KMS-11 (cell line): ENCODE results near the gene SPINDOC.
"Not testable (repeated sequence)": the region's sequence is repeated elsewhere in the genome, so short reads cannot be mapped to it uniquely, and the experiment has no call there.

Source experiments
- H2AFZ ChIP-seq: fragments of 200-600 bp; sonication (generic); 2 replicates; pipeline ENCODE4 v1.6.1; 2016; ENCODE audit warnings: antibody characterized with exemption, mixed run types, low read depth
- H3K27ac ChIP-seq: fragments of 200-600 bp; sonication (generic); 2 replicates; pipeline ENCODE4 v1.6.1; 2016; ENCODE audit warnings: mild to moderate bottlenecking, mixed run types
- H3K27me3 ChIP-seq: fragments of 200-600 bp; sonication (generic); 2 replicates; pipeline ENCODE4 v1.6.1; 2017; ENCODE audit warnings: mild to moderate bottlenecking, low read depth, mixed run types, moderate library complexity; ENCODE audit not compliant: insufficient read depth
- H3K36me3 ChIP-seq: fragments of 200-600 bp; sonication (generic); 2 replicates; pipeline ENCODE4 v1.6.1; 2017; ENCODE audit warnings: mild to moderate bottlenecking, mixed run types; ENCODE audit not compliant: insufficient read depth
- H3K4me1 ChIP-seq: fragments of 200-600 bp; sonication (generic); 2 replicates; pipeline ENCODE4 v1.6.1; 2016; ENCODE audit warnings: mild to moderate bottlenecking, low read depth, mixed run types; ENCODE audit not compliant: poor library complexity, severe bottlenecking
- H3K4me2 ChIP-seq: fragments of 200-600 bp; sonication (generic); 2 replicates; pipeline ENCODE4 v1.7.0; 2016; ENCODE audit warnings: mild to moderate bottlenecking, mixed run types
- H3K4me3 ChIP-seq: fragments of 200-600 bp; sonication (generic); IDR thresholded peaks from 2 replicates; pipeline ENCODE4 v1.6.1; 2017; ENCODE audit warnings: low read depth, low read length, mixed read lengths; ENCODE audit not compliant: insufficient read depth
- H3K79me2 ChIP-seq: fragments of 200-600 bp; sonication (generic); 2 replicates; pipeline ENCODE4 v1.6.1; 2016; ENCODE audit warnings: low read depth, mixed run types; ENCODE audit not compliant: insufficient read depth
- H3K9ac ChIP-seq: fragments of 200-600 bp; sonication (generic); 2 replicates; pipeline ENCODE4 v1.6.1; 2016; ENCODE audit warnings: mild to moderate bottlenecking, mixed run types
- H4K20me1 ChIP-seq: fragments of 200-600 bp; sonication (generic); 2 replicates; pipeline ENCODE4 v1.6.1; 2016; ENCODE audit warnings: mild to moderate bottlenecking, mixed run types; ENCODE audit not compliant: insufficient read depth
- TF ChIP-seq, protein P1 (sequence below): fragments of 200-600 bp; sonication (generic); conservative IDR thresholded peaks from 2 replicates; pipeline ENCODE4 v1.6.1; 2017; ENCODE audit warnings: low read depth, mild to moderate bottlenecking, antibody characterized with exemption, low read length, moderate library complexity, mixed read lengths

The SPINDOC gene

DNA sequence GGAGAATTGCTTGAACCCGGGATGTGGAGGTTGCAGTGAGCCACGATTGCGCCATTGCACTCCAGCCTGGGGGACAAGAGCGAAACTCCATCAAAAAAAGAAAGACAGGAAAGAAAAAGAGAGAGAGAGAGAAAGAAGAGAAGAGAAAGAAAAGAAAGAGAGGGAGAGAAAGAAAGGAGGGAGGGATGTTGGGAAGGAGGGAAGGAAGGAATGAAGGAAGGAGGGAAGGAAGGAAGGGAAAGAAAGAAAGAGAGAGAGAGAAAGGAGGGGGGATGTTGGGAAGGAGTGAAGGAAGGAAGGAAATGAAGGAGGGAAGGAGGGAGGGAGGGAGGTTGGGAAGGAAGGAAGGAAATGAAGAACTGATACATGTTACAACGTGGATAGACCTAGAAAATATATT, 12.3 kb upstream of the SPINDOC start:
- no peak overlapping the region for H3K9ac ChIP-seq
- TF ChIP-seq, protein P1, sequence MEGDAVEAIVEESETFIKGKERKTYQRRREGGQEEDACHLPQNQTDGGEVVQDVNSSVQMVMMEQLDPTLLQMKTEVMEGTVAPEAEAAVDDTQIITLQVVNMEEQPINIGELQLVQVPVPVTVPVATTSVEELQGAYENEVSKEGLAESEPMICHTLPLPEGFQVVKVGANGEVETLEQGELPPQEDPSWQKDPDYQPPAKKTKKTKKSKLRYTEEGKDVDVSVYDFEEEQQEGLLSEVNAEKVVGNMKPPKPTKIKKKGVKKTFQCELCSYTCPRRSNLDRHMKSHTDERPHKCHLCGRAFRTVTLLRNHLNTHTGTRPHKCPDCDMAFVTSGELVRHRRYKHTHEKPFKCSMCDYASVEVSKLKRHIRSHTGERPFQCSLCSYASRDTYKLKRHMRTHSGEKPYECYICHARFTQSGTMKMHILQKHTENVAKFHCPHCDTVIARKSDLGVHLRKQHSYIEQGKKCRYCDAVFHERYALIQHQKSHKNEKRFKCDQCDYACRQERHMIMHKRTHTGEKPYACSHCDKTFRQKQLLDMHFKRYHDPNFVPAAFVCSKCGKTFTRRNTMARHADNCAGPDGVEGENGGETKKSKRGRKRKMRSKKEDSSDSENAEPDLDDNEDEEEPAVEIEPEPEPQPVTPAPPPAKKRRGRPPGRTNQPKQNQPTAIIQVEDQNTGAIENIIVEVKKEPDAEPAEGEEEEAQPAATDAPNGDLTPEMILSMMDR, result no peak
- H3K27me3 ChIP-seq, result no peaks in the 10 kb centered on the region
- H3K79me2 ChIP-seq, result no peaks in the 10 kb centered on the region
- H3K36me3 ChIP-seq, result no peaks in the 10 kb centered on the region
- no peak overlapping the region for H3K4me2 ChIP-seq
- no peak overlapping the region for H3K27ac ChIP-seq
- no peak overlapping the region for H2AFZ ChIP-seq
- H4K20me1 ChIP-seq, result no peaks in the 10 kb centered on the region
- H3K4me3 ChIP-seq, result no peak overlapping the region
- no peaks in the 10 kb centered on the region for H3K4me1 ChIP-seq

DNA sequence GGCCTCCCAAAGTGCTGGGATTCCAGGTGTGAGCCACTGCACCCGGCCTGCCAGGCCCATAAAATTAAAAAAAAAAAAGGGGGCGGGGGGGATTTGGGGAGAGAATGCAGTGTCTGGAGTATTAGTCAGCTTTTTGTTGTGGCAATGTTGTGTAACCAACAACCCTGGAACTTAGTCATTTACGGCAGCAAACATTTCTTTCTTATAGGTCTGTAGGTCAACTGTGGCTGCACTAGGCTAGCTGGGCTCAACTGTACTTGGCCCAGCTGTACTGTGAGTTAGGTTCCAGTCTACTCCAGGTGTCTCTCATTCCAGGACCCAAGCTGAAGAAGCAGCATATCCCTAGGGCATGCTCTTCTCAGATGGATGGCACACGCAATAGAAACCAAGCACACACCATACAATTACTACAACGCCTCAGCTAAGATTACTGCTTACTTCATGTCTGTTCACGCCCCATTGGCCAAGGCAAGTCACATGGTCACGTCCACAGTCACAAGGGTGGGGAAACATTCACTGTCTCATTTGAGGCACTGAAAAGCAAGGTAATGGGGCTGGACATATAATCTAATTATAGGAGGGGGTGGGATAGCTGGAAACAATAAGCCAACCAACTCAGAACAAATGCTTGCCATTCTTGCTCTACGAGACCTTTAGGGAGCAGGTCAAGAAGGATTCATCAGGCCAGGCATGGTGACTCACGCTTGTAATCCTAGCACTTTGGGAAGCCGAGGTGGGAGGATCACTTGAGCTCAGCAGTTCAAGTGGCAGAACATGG, 10.4 kb upstream of the SPINDOC start:
- H3K4me3 ChIP-seq, result no peak overlapping the region
- H3K27ac ChIP-seq, result no peak overlapping the region
- no peak overlapping the region for H2AFZ ChIP-seq

DNA sequence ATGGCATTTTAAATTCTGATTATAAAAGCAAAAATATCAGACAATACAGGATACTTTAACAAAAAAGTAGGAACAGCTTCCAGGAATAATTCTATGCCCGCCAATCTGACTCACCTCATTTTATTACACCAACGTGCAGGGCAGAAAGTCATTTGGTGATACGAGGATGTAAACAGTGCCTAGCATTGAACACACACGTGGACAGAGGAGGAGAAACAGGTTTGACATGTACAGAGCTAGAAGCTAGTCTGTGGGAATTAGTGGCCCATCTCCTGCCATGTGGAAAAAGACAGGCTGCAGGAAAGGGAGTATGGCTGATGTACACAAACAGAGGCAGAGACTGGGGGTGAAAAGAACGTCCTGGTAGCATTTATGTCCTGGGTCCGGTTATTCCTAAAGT, 9.0 kb upstream of the SPINDOC start:
- H3K4me3 ChIP-seq, result no peak overlapping the region
- no peak overlapping the region for H2AFZ ChIP-seq
- no peak overlapping the region for H3K9ac ChIP-seq
- H3K4me1 ChIP-seq, result no peaks in the 10 kb centered on the region
- TF ChIP-seq, protein P1, result no peak
- H3K4me2 ChIP-seq, result no peak overlapping the region
- no peaks in the 10 kb centered on the region for H3K27me3 ChIP-seq
- no peaks in the 10 kb centered on the region for H3K36me3 ChIP-seq
- H3K79me2 ChIP-seq, result no peaks in the 10 kb centered on the region
- H3K27ac ChIP-seq, result no peak overlapping the region
- H4K20me1 ChIP-seq, result no peaks in the 10 kb centered on the region

More for the DNA sequence above, 10.4 kb upstream of the SPINDOC start:
- no peaks in the 10 kb centered on the region for H3K79me2 ChIP-seq
- H4K20me1 ChIP-seq, result no peaks in the 10 kb centered on the region
- H3K9ac ChIP-seq, result no peak overlapping the region
- TF ChIP-seq, protein P1, result no peak
- H3K4me1 ChIP-seq, result no peaks in the 10 kb centered on the region
- H3K36me3 ChIP-seq, result no peaks in the 10 kb centered on the region
- no peaks in the 10 kb centered on the region for H3K27me3 ChIP-seq
- H3K4me2 ChIP-seq, result no peak overlapping the region

DNA sequence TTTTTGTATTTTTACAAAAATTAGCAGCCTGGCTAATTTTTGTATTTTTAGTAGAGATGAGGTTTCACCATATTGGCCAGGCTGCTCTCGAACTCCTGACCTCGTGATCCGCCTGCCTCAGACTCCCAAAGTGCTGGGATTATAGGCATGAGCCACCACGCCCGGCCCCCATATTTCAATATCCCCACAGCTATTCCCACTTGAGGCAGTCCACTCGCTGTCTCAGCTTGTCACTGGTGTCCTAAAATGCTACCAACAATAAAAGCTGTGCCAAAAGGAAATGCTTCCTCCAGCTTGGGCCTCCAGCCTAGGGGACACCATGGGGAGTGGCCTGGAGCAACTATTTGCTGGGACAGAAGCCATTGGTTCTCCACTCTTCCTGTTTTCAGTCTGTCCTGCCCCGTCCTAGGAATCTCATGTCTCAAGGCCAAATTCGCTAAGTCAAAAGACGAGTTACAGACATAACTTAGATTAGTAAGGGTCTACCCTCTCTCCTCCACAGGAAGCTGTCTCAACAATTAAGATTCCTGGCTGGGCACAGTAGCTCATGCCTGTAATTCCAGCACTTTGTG, 7.3 kb upstream of the SPINDOC start:
- no peak overlapping the region for H3K27ac ChIP-seq
- H3K4me2 ChIP-seq, result no peak overlapping the region
- H3K36me3 ChIP-seq, result no peaks in the 10 kb centered on the region
- H3K4me1 ChIP-seq, result no peaks in the 10 kb centered on the region
- H3K4me3 ChIP-seq, result no peak overlapping the region
- H3K9ac ChIP-seq, result no peak overlapping the region
- H3K79me2 ChIP-seq, result no peaks in the 10 kb centered on the region
- H4K20me1 ChIP-seq, result no peaks in the 10 kb centered on the region
- TF ChIP-seq, protein P1, result no peak
- H2AFZ ChIP-seq, result no peak overlapping the region
- no peaks in the 10 kb centered on the region for H3K27me3 ChIP-seq

DNA sequence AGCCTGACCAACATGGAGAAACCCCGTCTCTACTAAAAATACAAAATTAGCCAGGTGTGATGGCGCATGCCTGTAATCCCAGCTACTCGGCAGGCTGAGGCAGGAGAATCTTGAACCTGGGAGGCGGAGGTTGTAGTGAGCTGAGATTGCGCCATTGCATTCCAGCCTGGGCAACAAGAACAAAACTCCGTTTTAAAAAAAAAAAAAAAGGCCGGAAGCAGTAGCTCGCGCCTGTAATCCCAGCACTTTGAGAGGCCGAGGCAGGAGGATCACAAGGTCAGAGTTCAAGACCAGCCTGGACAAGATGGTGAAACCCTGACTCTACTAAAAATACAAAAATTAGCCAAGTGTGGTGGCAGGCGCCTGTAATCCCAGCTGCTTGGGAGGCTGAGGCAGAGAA, 2.9 kb upstream of the SPINDOC start:
- H3K4me3 ChIP-seq, H3K36me3 ChIP-seq, H2AFZ ChIP-seq, H3K27ac ChIP-seq, H3K9ac ChIP-seq, H3K4me2 ChIP-seq, H3K27me3 ChIP-seq: not testable (repeated sequence)
- H3K4me1 ChIP-seq, result peaks cover 21% of the 10 kb centered on the region
- peaks cover 19% of the 10 kb centered on the region for H3K79me2 ChIP-seq
- H4K20me1 ChIP-seq, result peaks cover 11% of the 10 kb centered on the region
